Coronary artery (tissue), 2 donors: ENCODE data around the gene AQP6.

ENCODE experiments used
- DNase-seq: peaks from one replicate; pipeline ENCODE4 v3.0.0-alpha.2; 2017; ENCODE audit warnings: low spot score
- H3K27ac ChIP-seq, 2 donors: fragments of 200-600 bp; sonication (generic); one replicate each; pipeline ENCODE4 v1.5.1; 2016 to 2019
- H3K4me3 ChIP-seq: fragments of 200-600 bp; sonication (generic); 2 replicates; pipeline ENCODE4 v1.5.1; 2016; ENCODE audit warnings: mild to moderate bottlenecking, moderate library complexity
- CTCF ChIP-seq: fragments of 200-600 bp; sonication (generic); IDR thresholded peaks from one replicate; pipeline ENCODE4 v1.5.1; 2019; ENCODE audit warnings: antibody characterized with exemption

AQP6 gene

GRCh38 chr12:49948866-49949845 lies 23.6 kb upstream of the AQP6 start:
- DNase-seq, result no peak
- Histone ChIP-seq H3K27ac (no peak overlapping the region), H3K4me3 (no peak overlapping the region)
- TF ChIP-seq CTCF, result no peak

DNA sequence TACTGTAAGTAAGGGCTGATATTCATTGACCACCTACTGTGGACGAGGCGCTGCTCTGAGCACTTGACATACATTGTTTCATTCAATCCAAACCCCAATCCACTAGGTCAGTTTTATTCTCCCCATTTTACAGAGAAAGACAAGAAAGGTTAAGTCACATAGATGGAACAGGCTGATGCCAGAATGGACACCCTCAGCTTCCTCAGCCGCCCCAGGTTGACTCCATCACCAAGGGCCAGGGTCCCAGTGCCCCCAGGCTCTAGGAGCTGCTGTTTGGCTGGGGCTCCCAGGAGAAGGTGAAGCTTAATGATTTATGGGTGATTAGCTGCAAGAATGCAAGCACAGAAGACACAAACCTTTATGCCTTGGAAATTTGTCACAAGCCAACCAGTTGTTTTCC lies 22.9 kb upstream of the AQP6 start:
- no peak overlapping the region for H3K27ac ChIP-seq
- TF ChIP-seq CTCF, result no peak
- H3K4me3 ChIP-seq, result no peak overlapping the region
- DNase-seq, result no peak

DNA sequence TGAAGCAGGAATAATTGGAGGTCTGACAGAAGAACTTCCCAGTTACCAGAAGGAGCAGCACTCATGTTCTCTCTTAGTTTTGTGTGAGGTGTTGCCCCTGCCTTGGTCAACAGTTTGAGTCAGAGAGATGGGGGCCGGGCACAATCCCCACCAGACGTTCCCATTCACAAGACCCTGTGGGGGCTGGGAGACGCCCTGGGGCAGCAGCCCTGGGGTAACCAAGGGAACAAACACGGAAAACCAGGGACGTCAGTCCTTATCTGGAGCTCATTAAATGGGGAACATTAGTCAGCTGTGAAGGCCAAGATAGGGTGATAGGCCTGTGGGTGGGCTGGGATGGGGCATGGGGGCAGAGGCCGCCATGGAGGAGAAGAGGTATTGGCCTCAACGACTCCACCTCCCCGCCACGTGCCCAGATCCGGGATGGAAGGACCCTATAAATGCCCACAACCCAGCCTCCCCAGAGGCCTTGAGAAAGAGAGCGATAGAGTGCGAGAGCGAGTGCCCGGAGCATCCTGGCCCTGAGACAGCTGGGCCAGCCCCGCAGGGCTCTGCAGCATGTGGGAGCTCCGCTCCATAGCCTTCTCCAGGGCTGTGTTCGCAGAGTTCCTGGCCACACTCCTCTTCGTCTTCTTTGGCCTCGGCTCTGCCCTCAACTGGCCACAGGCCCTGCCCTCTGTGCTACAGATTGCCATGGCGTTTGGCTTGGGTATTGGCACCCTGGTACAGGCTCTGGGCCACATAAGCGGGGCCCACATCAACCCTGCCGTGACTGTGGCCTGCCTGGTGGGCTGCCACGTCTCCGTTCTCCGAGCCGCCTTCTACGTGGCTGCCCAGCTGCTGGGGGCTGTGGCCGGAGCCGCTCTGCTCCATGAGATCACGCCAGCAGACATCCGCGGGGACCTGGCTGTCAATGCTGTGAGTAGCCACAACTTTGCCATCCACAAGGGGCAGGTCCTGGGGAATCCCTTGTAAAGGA lies 22.2 kb upstream of the AQP6 start, which contains the start of gene AQP2:
AQP2 (plus strand) TSS at position 465 of the 979 bp plus-strand sequence; CDS start at position 559, 94 bp downstream.
- Histone ChIP-seq H3K27ac (no peak within 1 kb of the TSS), H3K4me3 (no peak within 1 kb of the TSS)
- TF ChIP-seq CTCF, result no peak
- DNase-seq, result no peak

- TF ChIP-seq CTCF, result no peak
- Histone ChIP-seq H3K4me3 (no peak overlapping the region), H3K27ac (no peak overlapping the region)
- no peak for DNase-seq
Measured at GRCh38 chr12:49951411-49952240, 21.1 kb upstream of the AQP6 start.

- TF ChIP-seq CTCF, result no peak
- Histone ChIP-seq H3K27ac (no peak overlapping the region), H3K4me3 (no peak overlapping the region)
- DNase-seq, result no peak
Measured at GRCh38 chr12:49952391-49953055, 20.2 kb upstream of the AQP6 start.

- H3K4me3 ChIP-seq, result no peak overlapping the region
- no peak for DNase-seq
- TF ChIP-seq CTCF, result no peak
- no peak overlapping the region for H3K27ac ChIP-seq
Measured at GRCh38 chr12:49953151-49953550, 19.6 kb upstream of the AQP6 start.
